Karpas-422 (cell line): Measurements from ENCODE around the gene CADM3. TPM values are rescaled to one million over a fixed set of nuclear protein-coding genes. Genes with fewer than 3 reads are reported as not detected.

Source experiments
- DNase-seq: peaks from one replicate; pipeline ENCODE4 v3.0.0-alpha.2; 2015
- H2AFZ ChIP-seq: fragments of 200-600 bp; sonication (generic); 2 replicates; pipeline ENCODE4 v1.6.1; 2014; ENCODE audit warnings: antibody characterized with exemption, low read length, mixed read lengths
- H3K27ac ChIP-seq: fragments of 200-600 bp; sonication (generic); 2 replicates; pipeline ENCODE4 v1.5.1; 2014; ENCODE audit warnings: mild to moderate bottlenecking, low read length, moderate library complexity
- H3K27me3 ChIP-seq: fragments of 200-600 bp; sonication (generic); 2 replicates; pipeline ENCODE4 v1.6.1; 2014; ENCODE audit warnings: low read length, mixed read lengths
- H3K36me3 ChIP-seq: fragments of 200-600 bp; sonication (generic); 2 replicates; pipeline ENCODE4 v1.6.1; 2014; ENCODE audit warnings: low read length, mixed read lengths; ENCODE audit not compliant: insufficient read depth
- H3K4me1 ChIP-seq: fragments of 200-600 bp; sonication (generic); 2 replicates; pipeline ENCODE4 v1.6.1; 2014; ENCODE audit warnings: mild to moderate bottlenecking, low read length, mixed read lengths
- H3K4me2 ChIP-seq: fragments of 200-600 bp; sonication (generic); 2 replicates; pipeline ENCODE4 v1.6.1; 2014; ENCODE audit warnings: low read length, low read depth, mild to moderate bottlenecking; ENCODE audit not compliant: poor library complexity, severe bottlenecking
- H3K4me3 ChIP-seq: fragments of 200-600 bp; sonication (generic); 2 replicates; pipeline ENCODE4 v1.5.1; 2014; ENCODE audit warnings: mild to moderate bottlenecking, antibody characterized with exemption, low read length, mixed read lengths
- H3K79me2 ChIP-seq: fragments of 200-600 bp; sonication (generic); 2 replicates; pipeline ENCODE4 v1.6.1; 2014; ENCODE audit warnings: mild to moderate bottlenecking, low read length, mixed read lengths
- H3K9ac ChIP-seq: fragments of 200-600 bp; sonication (generic); 2 replicates; pipeline ENCODE4 v1.6.0; 2014; ENCODE audit warnings: low read length
- H3K9me2 ChIP-seq: fragments of 200-600 bp; sonication (generic), shearing (Covaris generic); replicated peaks from 2 replicates; pipeline ENCODE4 v1.6.0; 2014; ENCODE audit warnings: mild to moderate bottlenecking, low read length, moderate library complexity; ENCODE audit not compliant: insufficient read depth
- H3K9me3 ChIP-seq: fragments of 300-700, 200-600 bp; sonication (generic); 2 replicates; pipeline ENCODE4 v1.6.1; 2014; ENCODE audit warnings: low read length, mixed read lengths
- H4K20me1 ChIP-seq: fragments of 200-600 bp; sonication (generic); 2 replicates; pipeline ENCODE4 v1.6.1; 2014; ENCODE audit warnings: mild to moderate bottlenecking, antibody characterized with exemption, low read length, low read depth; ENCODE audit not compliant: insufficient read depth
- total RNA-seq: library from RNA; depleted of rRNA; stranded (reverse); fragments of >200 nt; shearing (Covaris generic); gene quantifications from 2 replicates; pipeline ENCODE4 v1.2.3, GENCODE V29; 2014; ENCODE audit warnings: low replicate concordance

Gene CADM3
- total RNA-seq, 1 experiment from 2014 or later = not detected

DNA sequence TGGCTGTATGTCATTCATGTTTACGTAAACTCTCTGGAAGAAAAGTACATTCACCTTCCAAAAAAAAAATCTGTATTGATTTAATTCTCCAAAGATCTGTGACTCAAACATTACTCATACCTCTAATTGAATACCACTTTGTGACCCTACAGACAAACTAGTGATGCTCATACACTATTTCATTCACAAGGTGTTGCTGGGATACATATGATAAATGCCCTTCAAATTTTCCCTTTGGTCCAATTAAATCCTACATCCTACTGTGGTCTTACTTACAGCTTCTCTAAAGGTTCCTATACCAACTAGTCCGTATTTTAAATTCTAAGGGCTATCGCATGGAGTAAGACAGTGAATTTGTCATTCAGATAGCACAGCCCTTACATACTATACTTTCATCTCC is 26.8 kb upstream of the CADM3 start:
- no peak overlapping the region for H3K4me2 ChIP-seq
- no peak overlapping the region for H2AFZ ChIP-seq
- no peaks in the 10 kb centered on the region for H3K4me1 ChIP-seq
- no peaks in the 10 kb centered on the region for H4K20me1 ChIP-seq
- no peak overlapping the region for H3K4me3 ChIP-seq
- DNase-seq = no peak
- H3K9ac ChIP-seq = no peak overlapping the region
- H3K36me3 ChIP-seq = no peaks in the 10 kb centered on the region
- no peak overlapping the region for H3K27ac ChIP-seq
- no peaks in the 10 kb centered on the region for H3K9me2 ChIP-seq
- H3K79me2 ChIP-seq = no peaks in the 10 kb centered on the region
- no peaks in the 10 kb centered on the region for H3K9me3 ChIP-seq
- H3K27me3 ChIP-seq = no peaks in the 10 kb centered on the region

DNA sequence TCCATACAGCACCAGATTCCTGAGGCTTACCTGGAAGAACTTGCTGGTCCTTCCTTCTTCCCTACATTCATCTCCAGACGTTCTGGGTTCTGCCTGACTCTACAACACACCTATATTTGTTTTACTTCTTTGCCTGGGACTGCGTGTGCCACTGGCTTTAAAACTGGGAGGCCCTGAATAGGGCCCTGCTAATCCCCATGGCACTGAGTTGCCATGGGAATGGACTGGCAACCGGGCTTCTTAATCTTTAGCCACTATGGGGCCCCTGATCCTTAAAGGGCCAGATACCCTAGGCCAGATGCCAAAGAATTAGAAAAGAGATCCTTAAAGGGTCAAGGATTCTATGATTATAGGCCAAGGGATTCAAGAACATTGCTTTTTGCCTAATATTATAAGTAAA is 24.4 kb upstream of the CADM3 start:
- H4K20me1 ChIP-seq = no peaks in the 10 kb centered on the region
- no peak overlapping the region for H3K4me3 ChIP-seq
- no peak overlapping the region for H3K4me2 ChIP-seq
- no peak overlapping the region for H2AFZ ChIP-seq
- H3K27ac ChIP-seq = no peak overlapping the region
- no peaks in the 10 kb centered on the region for H3K4me1 ChIP-seq
- H3K79me2 ChIP-seq = no peaks in the 10 kb centered on the region
- no peaks in the 10 kb centered on the region for H3K9me3 ChIP-seq
- no peaks in the 10 kb centered on the region for H3K9me2 ChIP-seq
- no peaks in the 10 kb centered on the region for H3K36me3 ChIP-seq
- no peak for DNase-seq
- H3K9ac ChIP-seq = no peak overlapping the region
- H3K27me3 ChIP-seq = no peaks in the 10 kb centered on the region

DNA sequence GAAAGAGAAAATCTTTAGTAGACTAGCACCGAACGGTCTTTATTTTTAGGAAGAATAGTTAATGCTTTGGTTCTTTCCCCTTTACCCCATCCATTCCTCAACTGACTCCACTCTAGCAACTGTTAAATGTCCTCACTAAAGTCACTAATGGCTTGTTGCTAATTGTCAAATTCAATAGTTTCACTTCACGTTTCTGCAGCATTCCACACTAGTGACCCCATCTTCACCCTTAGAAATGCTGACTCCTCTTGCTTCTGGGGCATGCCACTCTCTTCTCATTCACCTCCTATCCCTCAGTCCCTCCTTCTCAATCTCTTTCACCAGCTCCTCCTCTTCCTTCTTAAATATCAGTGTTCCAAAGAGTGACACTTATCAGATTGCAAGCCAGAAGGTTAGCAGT is 19.4 kb upstream of the CADM3 start:
- DNase-seq = peak; percentile 43
- no peak overlapping the region for H3K9ac ChIP-seq
- H3K4me1 ChIP-seq = no peaks in the 10 kb centered on the region
- H2AFZ ChIP-seq = no peak overlapping the region
- H4K20me1 ChIP-seq = no peaks in the 10 kb centered on the region
- H3K36me3 ChIP-seq = no peaks in the 10 kb centered on the region
- H3K4me2 ChIP-seq = no peak overlapping the region
- no peaks in the 10 kb centered on the region for H3K9me3 ChIP-seq
- no peaks in the 10 kb centered on the region for H3K27me3 ChIP-seq
- no peak overlapping the region for H3K4me3 ChIP-seq
- H3K27ac ChIP-seq = no peak overlapping the region
- no peaks in the 10 kb centered on the region for H3K79me2 ChIP-seq
- no peaks in the 10 kb centered on the region for H3K9me2 ChIP-seq

DNA sequence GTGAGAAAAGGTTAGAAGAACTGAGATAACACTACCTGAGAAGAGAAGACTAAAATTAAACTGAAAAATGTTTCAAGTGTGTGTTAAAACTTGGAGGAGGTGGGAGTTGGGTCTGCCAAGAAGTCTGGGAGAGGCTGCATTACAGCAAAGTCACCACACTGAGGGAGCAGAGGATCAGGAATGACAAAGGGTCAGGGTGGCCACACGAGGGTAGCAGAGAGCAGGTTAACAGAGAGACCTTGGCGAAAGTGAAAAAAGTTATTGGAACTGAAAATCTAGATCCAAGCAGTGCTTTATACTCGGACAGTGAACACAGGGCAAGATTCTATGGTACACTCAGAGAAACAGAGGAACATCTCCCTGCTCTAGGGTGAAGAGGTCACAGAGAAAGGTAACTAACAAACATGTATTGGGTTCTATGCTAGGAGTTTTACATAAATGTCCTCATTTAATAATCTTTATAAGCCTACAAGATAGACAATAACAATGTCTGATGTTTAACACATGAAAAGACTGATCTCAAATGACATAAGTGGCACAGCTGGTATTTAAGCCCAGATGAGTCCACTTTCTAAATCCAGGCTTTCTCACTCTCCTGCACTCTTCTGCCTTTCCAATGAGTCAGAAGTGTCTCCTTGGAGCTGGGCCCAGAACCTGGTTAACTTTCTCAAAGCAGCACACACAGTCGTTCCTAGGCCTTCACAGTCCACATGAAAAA is 10.3 kb upstream of the CADM3 start:
- no peak overlapping the region for H3K27ac ChIP-seq
- no peak overlapping the region for H3K4me3 ChIP-seq
- peak; percentile 79 for DNase-seq
- no peaks in the 10 kb centered on the region for H3K27me3 ChIP-seq
- H4K20me1 ChIP-seq = no peaks in the 10 kb centered on the region
- H3K36me3 ChIP-seq = no peaks in the 10 kb centered on the region
- H3K79me2 ChIP-seq = no peaks in the 10 kb centered on the region
- no peak overlapping the region for H3K9ac ChIP-seq
- H3K9me2 ChIP-seq = no peaks in the 10 kb centered on the region
- H3K4me1 ChIP-seq = no peaks in the 10 kb centered on the region
- no peaks in the 10 kb centered on the region for H3K9me3 ChIP-seq
- no peak overlapping the region for H3K4me2 ChIP-seq
- no peak overlapping the region for H2AFZ ChIP-seq

DNA sequence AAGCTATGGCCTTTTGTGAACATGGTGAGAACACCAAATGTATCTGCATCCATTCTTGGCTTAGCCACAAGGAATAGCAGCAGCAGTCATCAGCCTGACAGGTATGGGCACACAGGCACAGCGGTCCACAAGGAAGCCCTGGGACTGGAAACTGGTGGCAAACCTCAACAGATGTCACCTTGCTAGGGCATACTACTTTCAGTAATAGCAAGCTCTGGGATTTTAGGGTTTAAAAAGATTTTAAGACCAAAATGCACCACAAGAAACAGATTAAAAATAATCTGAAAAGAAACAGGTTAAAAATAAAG is 9.7 kb upstream of the CADM3 start:
- Histone ChIP-seq H3K79me2 (no peaks in the 10 kb centered on the region), H3K36me3 (no peaks in the 10 kb centered on the region), H3K9me3 (no peaks in the 10 kb centered on the region), H2AFZ (no peak overlapping the region), H3K27ac (no peak overlapping the region), H3K4me2 (no peak overlapping the region), H3K4me1 (no peaks in the 10 kb centered on the region), H3K9me2 (no peaks in the 10 kb centered on the region), H3K27me3 (no peaks in the 10 kb centered on the region), H4K20me1 (no peaks in the 10 kb centered on the region), H3K9ac (no peak overlapping the region), H3K4me3 (no peak overlapping the region)
- no peak for DNase-seq

DNA sequence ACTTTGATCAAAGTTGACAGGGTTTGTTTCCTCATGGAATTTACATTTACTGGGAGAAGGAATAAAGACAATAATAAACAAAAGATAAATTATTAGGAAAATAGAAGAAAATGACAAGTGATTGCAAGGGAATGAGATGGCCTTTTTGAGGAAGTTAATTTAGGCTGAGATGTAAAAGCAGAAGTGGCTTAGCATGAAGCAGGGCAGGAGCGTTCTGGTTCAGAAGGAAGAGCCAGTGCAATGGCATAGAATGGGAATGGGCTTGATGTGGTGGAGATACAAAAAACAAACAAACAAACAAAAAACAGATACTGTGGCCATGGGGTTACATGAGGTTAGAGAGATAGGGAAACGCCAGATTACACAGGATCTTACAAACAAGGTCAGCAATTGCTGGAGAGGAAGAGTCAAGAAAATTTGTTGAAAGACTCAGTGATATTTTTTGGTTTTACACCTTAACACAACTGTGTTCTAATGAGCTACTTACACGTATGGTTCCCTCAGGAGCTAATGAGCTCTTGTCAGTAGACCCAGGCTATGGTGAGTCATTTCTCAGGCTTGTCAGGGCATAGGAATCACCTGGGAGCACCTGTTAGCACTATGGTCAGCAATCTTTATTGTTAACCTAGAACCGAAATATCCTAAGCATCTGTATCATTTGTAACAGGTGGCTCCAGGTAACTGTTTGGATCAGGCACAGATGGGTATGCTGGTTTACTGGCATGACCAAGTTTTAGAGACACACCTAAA is 8.7 kb upstream of the CADM3 start:
- Histone ChIP-seq H3K36me3 (no peaks in the 10 kb centered on the region), H4K20me1 (no peaks in the 10 kb centered on the region), H3K27ac (no peak overlapping the region), H3K9me2 (no peaks in the 10 kb centered on the region), H2AFZ (no peak overlapping the region), H3K27me3 (no peaks in the 10 kb centered on the region), H3K4me2 (no peak overlapping the region), H3K4me3 (no peak overlapping the region), H3K9me3 (no peaks in the 10 kb centered on the region), H3K9ac (no peak overlapping the region), H3K4me1 (no peaks in the 10 kb centered on the region), H3K79me2 (no peaks in the 10 kb centered on the region)
- no peak for DNase-seq

DNA sequence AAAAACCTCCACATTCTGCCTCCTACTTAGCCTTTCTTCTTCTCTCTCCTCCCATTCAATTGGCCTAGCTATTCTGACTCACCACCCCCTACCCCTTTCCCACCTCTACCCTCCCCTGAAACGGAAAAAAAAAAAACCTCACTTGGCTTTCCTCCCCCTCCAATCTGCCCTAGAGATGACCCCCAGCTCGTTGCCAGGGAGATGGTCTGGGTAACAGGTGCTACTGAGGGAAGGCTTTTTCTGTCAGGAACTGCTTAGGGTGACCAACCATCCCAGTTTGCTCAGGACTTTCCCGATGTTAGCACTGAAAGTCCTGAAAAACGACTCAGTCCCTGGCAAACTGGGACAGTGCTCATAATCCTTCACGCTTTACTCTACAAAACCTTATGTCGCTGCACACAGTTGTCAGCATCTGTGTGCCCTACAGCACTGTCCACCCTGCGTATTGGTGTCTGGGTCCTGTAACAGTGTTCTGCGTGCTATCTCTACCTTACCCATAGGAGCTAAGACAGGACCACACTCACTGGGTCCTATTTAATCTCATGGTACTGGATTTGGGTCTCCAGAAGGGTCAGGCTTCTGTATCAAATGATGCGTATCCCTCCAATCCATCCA is 7.7 kb upstream of the CADM3 start:
- Histone ChIP-seq H3K27me3 (no peaks in the 10 kb centered on the region), H3K4me1 (no peaks in the 10 kb centered on the region), H3K4me2 (no peak overlapping the region), H2AFZ (no peak overlapping the region), H4K20me1 (no peaks in the 10 kb centered on the region), H3K79me2 (no peaks in the 10 kb centered on the region), H3K9me2 (no peaks in the 10 kb centered on the region), H3K36me3 (no peaks in the 10 kb centered on the region), H3K9ac (no peak overlapping the region), H3K27ac (no peak overlapping the region), H3K4me3 (no peak overlapping the region), H3K9me3 (no peaks in the 10 kb centered on the region)
- DNase-seq = no peak

DNA sequence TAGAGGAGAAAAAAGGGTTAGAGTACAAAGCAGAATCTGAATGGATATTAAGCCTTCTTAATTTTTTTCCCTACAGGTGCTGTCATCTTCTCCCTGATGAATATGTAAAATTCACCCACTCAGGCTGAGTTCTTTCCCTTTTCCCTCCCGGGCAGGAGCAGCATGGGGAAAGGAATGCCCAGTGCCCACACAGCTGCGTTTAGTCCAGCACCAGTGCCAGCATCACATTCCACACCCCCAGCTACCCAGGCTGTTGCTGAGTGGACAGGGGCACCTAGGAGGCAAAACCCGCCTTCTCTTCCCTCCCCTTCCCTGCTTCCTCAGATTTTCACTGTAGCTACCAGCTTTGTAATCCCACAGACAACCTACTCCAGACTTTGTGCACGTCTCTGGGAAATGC is 3.4 kb upstream of the CADM3 start:
- Histone ChIP-seq H3K36me3 (no peaks in the 10 kb centered on the region), H4K20me1 (no peaks in the 10 kb centered on the region), H3K9ac (no peak overlapping the region), H3K4me1 (no peaks in the 10 kb centered on the region), H3K79me2 (no peaks in the 10 kb centered on the region), H3K27ac (no peak overlapping the region), H3K9me2 (no peaks in the 10 kb centered on the region), H3K4me2 (no peak overlapping the region), H2AFZ (no peak overlapping the region), H3K4me3 (no peak overlapping the region), H3K27me3 (no peaks in the 10 kb centered on the region), H3K9me3 (no peaks in the 10 kb centered on the region)
- DNase-seq = no peak
